ENCODE data around the gene RFPL3.

DNA sequence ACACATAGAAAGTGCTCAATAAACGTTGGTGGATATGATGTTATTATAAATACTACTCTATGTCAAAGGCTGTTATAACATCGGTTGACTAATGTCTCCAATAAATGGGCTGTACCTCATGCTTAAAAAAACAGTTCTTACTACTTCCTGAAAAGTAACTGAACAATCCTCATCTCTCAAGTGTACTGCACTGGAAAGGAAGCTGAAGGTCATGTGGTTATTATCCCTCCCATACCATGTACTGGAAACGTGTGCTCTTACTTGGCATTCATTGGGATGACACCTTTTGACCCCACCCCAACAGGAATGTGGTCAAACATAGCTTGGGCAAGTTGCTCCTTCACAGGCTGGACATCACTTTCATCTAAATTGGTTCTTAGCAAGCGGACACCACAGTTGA lies 43.8 kb downstream of the RFPL3 start:
- TF ChIP-seq, protein P1, sequence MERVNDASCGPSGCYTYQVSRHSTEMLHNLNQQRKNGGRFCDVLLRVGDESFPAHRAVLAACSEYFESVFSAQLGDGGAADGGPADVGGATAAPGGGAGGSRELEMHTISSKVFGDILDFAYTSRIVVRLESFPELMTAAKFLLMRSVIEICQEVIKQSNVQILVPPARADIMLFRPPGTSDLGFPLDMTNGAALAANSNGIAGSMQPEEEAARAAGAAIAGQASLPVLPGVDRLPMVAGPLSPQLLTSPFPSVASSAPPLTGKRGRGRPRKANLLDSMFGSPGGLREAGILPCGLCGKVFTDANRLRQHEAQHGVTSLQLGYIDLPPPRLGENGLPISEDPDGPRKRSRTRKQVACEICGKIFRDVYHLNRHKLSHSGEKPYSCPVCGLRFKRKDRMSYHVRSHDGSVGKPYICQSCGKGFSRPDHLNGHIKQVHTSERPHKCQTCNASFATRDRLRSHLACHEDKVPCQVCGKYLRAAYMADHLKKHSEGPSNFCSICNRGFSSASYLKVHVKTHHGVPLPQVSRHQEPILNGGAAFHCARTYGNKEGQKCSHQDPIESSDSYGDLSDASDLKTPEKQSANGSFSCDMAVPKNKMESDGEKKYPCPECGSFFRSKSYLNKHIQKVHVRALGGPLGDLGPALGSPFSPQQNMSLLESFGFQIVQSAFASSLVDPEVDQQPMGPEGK (CRISPR knock-in tag; IDR thresholded peaks at IDR 0.05; ENCODE audit: borderline replicate concordance), result no peak
- TF ChIP-seq GLIS3 (CRISPR knock-in tag; IDR thresholded peaks at IDR 0.05) (no peak), ZFP30 (CRISPR knock-in tag; IDR thresholded peaks at IDR 0.05) (no peak), TOX (CRISPR knock-in tag; IDR thresholded peaks at IDR 0.05; ENCODE audit: borderline replicate concordance) (no peak), ZNF70 (CRISPR knock-in tag; IDR thresholded peaks at IDR 0.05) (no peak), ESRRG (CRISPR knock-in tag; IDR thresholded peaks at IDR 0.05) (no peak), SNAI2 (CRISPR knock-in tag; IDR thresholded peaks at IDR 0.05) (no peak), RARB (CRISPR knock-in tag; IDR thresholded peaks at IDR 0.05) (no peak), ISL1 (CRISPR knock-in tag; IDR thresholded peaks at IDR 0.05) (no peak), BACH2 (CRISPR knock-in tag; IDR thresholded peaks at IDR 0.05; ENCODE audit: borderline replicate concordance) (no peak), ARNTL (CRISPR knock-in tag; IDR thresholded peaks at IDR 0.05; ENCODE audit: borderline replicate concordance, low read depth) (no peak)

Data from SK-N-SH treated with all-trans-retinoic acid at 6 μM for 48 hours (cell line).